ENCODE data around the gene RSAD2. TPM values are rescaled to one million over a fixed set of nuclear protein-coding genes. Genes with fewer than 3 reads are reported as not detected.
"Not testable (repeated sequence)": the region's sequence is repeated elsewhere in the genome, so short reads cannot be mapped to it uniquely, and the experiment has no call there.

RSAD2 gene
- total RNA-seq, 2 experiments from 2014 or later: 9.1 to 9.9 TPM

DNA sequence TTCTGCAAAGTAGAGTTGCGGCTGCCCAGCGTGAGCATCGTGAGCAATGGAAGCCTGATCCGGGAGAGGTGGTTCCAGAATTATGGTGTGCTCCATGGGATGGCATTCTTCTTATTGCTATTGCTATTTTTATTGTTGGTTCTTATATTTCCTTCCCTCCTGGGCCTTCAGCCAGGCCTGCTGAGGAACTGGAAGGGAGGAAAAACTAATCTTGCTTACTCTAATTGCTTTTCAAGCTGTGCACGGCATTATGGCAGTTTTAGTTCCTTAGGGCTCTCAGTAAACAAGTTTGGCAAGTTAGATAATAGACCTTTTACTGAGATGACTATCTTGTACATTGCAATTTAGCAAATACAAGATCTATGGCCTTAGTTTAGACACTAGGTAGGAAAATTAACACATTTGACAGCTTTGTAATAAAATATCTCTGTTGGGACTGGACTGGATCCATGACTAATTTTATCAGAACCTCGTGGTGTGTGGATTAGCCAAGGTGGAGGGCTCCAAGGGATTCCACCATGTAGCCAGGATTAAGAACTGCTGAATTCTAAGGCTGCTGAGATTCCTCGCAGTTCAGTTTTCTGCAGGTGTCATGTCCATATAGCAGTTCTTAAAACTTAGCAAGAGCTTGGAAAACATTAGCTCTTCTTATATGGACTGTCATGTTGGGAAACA lies 6.0 kb downstream of the RSAD2 start:
- H3K9me3 Mint-ChIP-seq: no peaks in the 10 kb centered on the region
- peaks cover 28% of the 10 kb centered on the region for H3K4me1 Mint-ChIP-seq (ENCODE audit: low read depth)
- H3K27me3 Mint-ChIP-seq (ENCODE audit: low read depth): no peaks in the 10 kb centered on the region
- intact Hi-C loops (cut with micrococcal nuclease): no loop called here
- peaks cover 5% of the 10 kb centered on the region for H3K36me3 Mint-ChIP-seq (ENCODE audit: low read depth)
- H3K4me3 Mint-ChIP-seq: no peak overlapping the region
- CTCF ChIA-PET: interaction anchor here (1.0 kb wide), 1 partner anchor 13 kb away, joined by 4 read pairs; no protein-coding TSS in a partner anchor
- no peak for DNase-seq
- no peak overlapping the region for H3K27ac Mint-ChIP-seq

DNA sequence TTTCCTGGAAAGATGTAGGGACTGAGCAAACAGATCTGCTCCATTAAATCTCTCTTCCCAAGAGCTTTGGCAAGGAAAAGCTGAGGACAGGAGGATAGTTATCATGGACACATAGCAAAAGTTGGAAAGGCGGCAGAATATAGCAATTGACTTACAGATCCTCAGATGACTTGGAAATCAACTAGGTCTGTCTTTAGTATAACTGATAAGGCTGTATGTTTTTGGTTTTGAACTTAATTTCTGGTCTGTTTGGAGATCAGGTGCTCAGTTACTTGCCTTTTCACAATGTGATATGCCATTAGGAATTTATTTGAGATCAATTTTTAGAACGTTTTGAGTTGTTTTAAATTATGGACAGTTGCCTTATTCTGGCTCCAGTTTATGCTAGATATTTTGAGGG lies 8.0 kb downstream of the RSAD2 start:
- no peak overlapping the region for H3K4me3 Mint-ChIP-seq
- no peak for DNase-seq
- no peaks in the 10 kb centered on the region for H3K9me3 Mint-ChIP-seq
- H3K4me1 Mint-ChIP-seq (ENCODE audit: low read depth): peaks cover 12% of the 10 kb centered on the region
- intact Hi-C loops (cut with micrococcal nuclease): no loop called here
- CTCF ChIA-PET: interaction anchor here (0.7 to 1.3 kb wide), 4 partner anchors 10 to 171 kb away, joined by 3 to 4 read pairs (median 3); no protein-coding TSS in a partner anchor
- no peak overlapping the region for H3K27ac Mint-ChIP-seq
- peaks cover 5% of the 10 kb centered on the region for H3K36me3 Mint-ChIP-seq (ENCODE audit: low read depth)
- no peaks in the 10 kb centered on the region for H3K27me3 Mint-ChIP-seq (ENCODE audit: low read depth)

- intact Hi-C loops (cut with micrococcal nuclease): no loop called here
- H3K4me1 Mint-ChIP-seq (ENCODE audit: low read depth): peaks cover 9% of the 10 kb centered on the region
- CTCF ChIA-PET: interaction anchor here (0.6 to 1.3 kb wide), 5 partner anchors 10 to 158 kb away, joined by 3 to 6 read pairs (median 4); no protein-coding TSS in a partner anchor
- H3K4me3 Mint-ChIP-seq: no peak overlapping the region
- no peak overlapping the region for H3K27ac Mint-ChIP-seq
- peaks cover 5% of the 10 kb centered on the region for H3K36me3 Mint-ChIP-seq (ENCODE audit: low read depth)
- H3K9me3 Mint-ChIP-seq: no peaks in the 10 kb centered on the region
- DNase-seq: no peak
- H3K27me3 Mint-ChIP-seq (ENCODE audit: low read depth): no peaks in the 10 kb centered on the region
Measured at GRCh38 chr2:6885968-6886367, 8.4 kb downstream of the RSAD2 start.

- intact Hi-C loops (cut with micrococcal nuclease): no loop called here
- Mint-ChIP-seq H3K4me3 (no peak overlapping the region), H3K4me1 (ENCODE audit: low read depth) (no peaks in the 10 kb centered on the region), H3K27ac (no peak overlapping the region), H3K9me3 (no peaks in the 10 kb centered on the region), H3K27me3 (ENCODE audit: low read depth) (no peaks in the 10 kb centered on the region), H3K36me3 (ENCODE audit: low read depth) (peaks cover 3% of the 10 kb centered on the region)
- CTCF ChIA-PET: interaction anchor here (0.7 to 2.1 kb wide), 6 partner anchors 9 to 210 kb away, joined by 3 to 16 read pairs (median 3); partner anchors contain the start of gene CMPK2
- DNase-seq: no peak
Measured at GRCh38 chr2:6887751-6888192, 10.2 kb downstream of the RSAD2 start.

DNA sequence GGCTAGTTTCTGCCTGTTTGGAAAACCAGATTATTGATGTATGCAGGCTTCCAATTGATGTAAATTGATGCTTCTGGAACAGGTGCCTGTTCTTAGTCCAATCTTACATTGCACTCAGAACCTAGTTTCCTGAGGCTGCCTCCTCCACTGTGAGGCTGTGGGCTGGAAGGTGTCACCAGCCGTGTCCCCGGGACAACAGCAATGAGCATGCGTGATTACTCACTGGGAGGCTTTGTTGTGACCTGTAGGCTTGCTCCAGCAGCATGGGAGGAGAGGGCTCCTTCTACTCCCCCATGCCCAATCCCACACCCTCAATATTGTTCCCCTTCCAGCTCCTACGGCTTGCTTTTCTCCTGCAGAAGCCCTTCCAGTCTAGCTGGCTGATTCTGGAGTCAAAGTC lies 11.1 kb downstream of the RSAD2 start:
- no peak for DNase-seq
- Mint-ChIP-seq H3K27ac (no peak overlapping the region), H3K36me3 (ENCODE audit: low read depth) (peaks cover 3% of the 10 kb centered on the region), H3K4me3 (no peak overlapping the region), H3K9me3 (no peaks in the 10 kb centered on the region), H3K27me3 (ENCODE audit: low read depth) (no peaks in the 10 kb centered on the region), H3K4me1 (ENCODE audit: low read depth) (no peaks in the 10 kb centered on the region)
- CTCF ChIA-PET: interaction anchor here (2.1 kb wide), 1 partner anchor 8 kb away, joined by 16 read pairs; no protein-coding TSS in a partner anchor
- intact Hi-C loops (cut with micrococcal nuclease): no loop called here

DNA sequence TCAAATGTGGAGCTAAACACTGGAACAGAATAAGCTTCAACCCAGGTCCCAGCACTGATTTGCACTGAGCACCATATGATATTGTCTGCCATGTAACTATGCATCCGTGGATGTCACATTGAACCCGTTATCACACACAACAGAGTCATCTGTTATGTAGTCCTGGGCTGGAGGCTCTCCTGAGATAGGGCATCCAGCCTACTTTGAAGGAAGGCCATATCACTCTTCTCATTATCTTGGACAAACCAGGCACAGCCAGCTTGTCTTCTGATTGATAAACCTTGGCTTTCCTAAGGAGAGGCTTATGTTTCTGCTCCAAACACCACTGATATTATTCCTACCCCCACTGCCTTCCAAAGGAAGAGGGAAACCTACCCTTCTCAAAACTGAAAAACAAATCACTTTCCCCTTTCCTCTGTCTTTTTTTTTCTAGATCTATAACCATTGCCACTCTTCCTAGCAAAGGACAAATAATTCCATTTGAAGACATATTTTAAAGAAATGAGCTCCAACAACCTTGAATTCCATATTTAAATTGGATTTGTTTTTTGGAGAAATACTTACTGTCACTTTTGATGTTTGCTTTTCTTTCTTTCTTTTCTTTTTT lies 16.4 kb downstream of the RSAD2 start:
- no peak overlapping the region for H3K27ac Mint-ChIP-seq

DNA sequence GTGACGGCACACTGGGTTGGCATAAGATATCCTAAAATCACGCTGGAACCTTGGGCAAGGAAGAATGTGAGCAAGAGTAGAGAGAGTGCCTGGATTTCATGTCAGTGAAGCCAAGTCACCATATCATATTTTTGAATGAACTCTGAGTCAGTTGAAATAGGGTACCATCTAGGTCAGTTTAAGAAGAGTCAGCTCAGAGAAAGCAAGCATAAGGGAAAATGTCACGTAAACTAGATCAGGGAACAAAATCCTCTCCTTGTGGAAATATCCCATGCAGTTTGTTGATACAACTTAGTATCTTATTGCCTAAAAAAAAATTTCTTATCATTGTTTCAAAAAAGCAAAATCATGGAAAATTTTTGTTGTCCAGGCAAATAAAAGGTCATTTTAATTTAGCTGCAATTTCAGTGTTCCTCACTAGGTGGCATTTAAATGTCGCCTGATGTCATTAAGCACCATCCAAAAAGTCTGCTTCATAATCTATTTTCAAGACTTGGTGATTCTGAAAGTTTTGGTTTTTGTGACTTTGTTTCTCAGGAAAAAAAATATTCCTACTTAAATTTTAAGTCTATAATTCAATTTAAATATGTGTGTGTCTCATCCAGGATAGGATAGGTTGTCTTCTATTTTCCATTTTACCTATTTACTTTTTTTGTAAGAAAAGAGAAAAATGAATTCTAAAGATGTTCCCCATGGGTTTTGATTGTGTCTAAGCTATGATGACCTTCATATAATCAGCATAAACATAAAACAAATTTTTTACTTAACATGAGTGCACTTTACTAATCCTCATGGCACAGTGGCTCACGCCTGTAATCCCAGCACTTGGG lies 19.6 kb downstream of the RSAD2 start:
- Mint-ChIP-seq H3K27me3 (ENCODE audit: low read depth) (no peaks in the 10 kb centered on the region), H3K4me1 (ENCODE audit: low read depth) (peaks cover 13% of the 10 kb centered on the region), H3K36me3 (ENCODE audit: low read depth) (peaks cover 15% of the 10 kb centered on the region), H3K4me3 (no peak overlapping the region), H3K27ac (peak overlapping the region; percentile 21), H3K9me3 (peaks cover 22% of the 10 kb centered on the region)
- intact Hi-C loops (cut with micrococcal nuclease): loop anchor here (1.0 to 5.0 kb wide), 6 partner anchors 16 to 187 kb away; no protein-coding TSS in a partner anchor
- CTCF ChIA-PET: interaction anchor here (0.6 to 6.1 kb wide), 35 partner anchors 9 to 173 kb away, joined by 3 to 101 read pairs (median 5); partner anchors contain the start of genes CMPK2, RNF144A and RSAD2
- DNase-seq: no peak

More for the DNA sequence above, 16.4 kb downstream of the RSAD2 start:
- H3K4me3 Mint-ChIP-seq: no peak overlapping the region
- intact Hi-C loops (cut with micrococcal nuclease): no loop called here
- DNase-seq: no peak
- H3K27me3 Mint-ChIP-seq (ENCODE audit: low read depth): no peaks in the 10 kb centered on the region
- CTCF ChIA-PET: interaction anchor here (0.6 to 6.1 kb wide), 13 partner anchors 10 to 249 kb away, joined by 3 to 101 read pairs (median 4); partner anchors contain the start of genes RNF144A and RSAD2
- H3K4me1 Mint-ChIP-seq (ENCODE audit: low read depth): peaks cover 13% of the 10 kb centered on the region
- H3K9me3 Mint-ChIP-seq: no peaks in the 10 kb centered on the region
- no peaks in the 10 kb centered on the region for H3K36me3 Mint-ChIP-seq (ENCODE audit: low read depth)

- Mint-ChIP-seq H3K4me1 (ENCODE audit: low read depth) (peaks cover 26% of the 10 kb centered on the region), H3K36me3 (ENCODE audit: low read depth) (peaks cover 50% of the 10 kb centered on the region), H3K9me3 (peaks cover 40% of the 10 kb centered on the region)
- CTCF ChIA-PET: interaction anchor here (0.6 to 7.1 kb wide), 2 partner anchors 13 to 96 kb away, joined by 4 to 51 read pairs; partner anchors contain the start of gene RNF144A
- DNase-seq; H3K27me3 Mint-ChIP-seq (ENCODE audit: low read depth); H3K4me3 Mint-ChIP-seq; H3K27ac Mint-ChIP-seq: not testable (repeated sequence)
- intact Hi-C loops (cut with micrococcal nuclease): loop anchor here (10.0 kb wide), 1 partner anchor 532 kb away; no protein-coding TSS in a partner anchor
Measured at GRCh38 chr2:6902581-6902980, 25.0 kb downstream of the RSAD2 start.

DNA sequence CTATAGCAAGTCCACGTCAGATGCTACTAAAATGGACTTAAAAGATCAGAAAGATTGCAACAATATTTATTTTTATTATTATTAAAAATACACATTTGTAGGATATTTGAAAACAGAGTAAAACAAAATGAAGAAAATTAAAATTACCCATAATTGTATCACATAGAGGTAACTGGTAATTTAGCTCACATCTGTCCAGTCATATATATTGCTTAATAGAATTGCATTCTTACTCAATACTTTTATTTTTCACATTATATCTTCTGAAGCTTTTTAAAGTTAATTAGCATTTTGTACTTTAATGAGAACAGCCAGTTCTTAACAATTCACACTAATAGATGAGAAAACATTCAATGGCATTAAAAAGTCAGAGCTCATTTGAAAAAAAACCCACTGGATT lies 28.1 kb downstream of the RSAD2 start:
- H3K36me3 Mint-ChIP-seq (ENCODE audit: low read depth): peaks cover 68% of the 10 kb centered on the region
- H3K9me3 Mint-ChIP-seq: peaks cover 33% of the 10 kb centered on the region

GRCh38 chr2:6906165-6906741 lies 28.7 kb downstream of the RSAD2 start:
- intact Hi-C loops (cut with micrococcal nuclease): loop anchor here (1.0 to 10.0 kb wide), 5 partner anchors 9 to 529 kb away; partner anchors contain the start of gene RSAD2
- Mint-ChIP-seq H3K27ac (peak overlapping the region; percentile 94), H3K9me3 (peaks cover 29% of the 10 kb centered on the region), H3K27me3 (ENCODE audit: low read depth) (no peaks in the 10 kb centered on the region), H3K36me3 (ENCODE audit: low read depth) (peaks cover 71% of the 10 kb centered on the region), H3K4me1 (ENCODE audit: low read depth) (peaks cover 60% of the 10 kb centered on the region), H3K4me3 (peak overlapping the region; percentile 54)
- CTCF ChIA-PET: interaction anchor here (0.6 to 7.1 kb wide), 12 partner anchors 9 to 138 kb away, joined by 3 to 51 read pairs (median 7); partner anchors contain the start of genes CMPK2, RNF144A and RSAD2
- DNase-seq: peak; percentile 53

More for the DNA sequence above, 28.1 kb downstream of the RSAD2 start:
- H3K4me3 Mint-ChIP-seq: no peak overlapping the region
- peak overlapping the region; percentile 94 for H3K27ac Mint-ChIP-seq
- intact Hi-C loops (cut with micrococcal nuclease): loop anchor here (1.0 to 10.0 kb wide), 5 partner anchors 10 to 529 kb away; partner anchors contain the start of gene RSAD2
- DNase-seq: no peak
- CTCF ChIA-PET: interaction anchor here (0.6 to 7.1 kb wide), 13 partner anchors 9 to 139 kb away, joined by 3 to 51 read pairs (median 6); partner anchors contain the start of genes CMPK2, RNF144A and RSAD2
- no peaks in the 10 kb centered on the region for H3K27me3 Mint-ChIP-seq (ENCODE audit: low read depth)
- peaks cover 54% of the 10 kb centered on the region for H3K4me1 Mint-ChIP-seq (ENCODE audit: low read depth)

- no peaks in the 10 kb centered on the region for H3K27me3 Mint-ChIP-seq (ENCODE audit: low read depth)
- peaks cover 64% of the 10 kb centered on the region for H3K36me3 Mint-ChIP-seq (ENCODE audit: low read depth)
- peaks cover 78% of the 10 kb centered on the region for H3K4me1 Mint-ChIP-seq (ENCODE audit: low read depth)
- CTCF ChIA-PET: interaction anchor here (0.6 to 7.1 kb wide), 6 partner anchors 7 to 136 kb away, joined by 5 to 51 read pairs (median 11); partner anchors contain the start of genes CMPK2 and RNF144A
- intact Hi-C loops (cut with micrococcal nuclease): loop anchor here (5.0 to 10.0 kb wide), 2 partner anchors 284 to 527 kb away; no protein-coding TSS in a partner anchor
- peak overlapping the region; percentile 100 for H3K27ac Mint-ChIP-seq
- H3K4me3 Mint-ChIP-seq: no peak overlapping the region
- no peak for DNase-seq
- peaks cover 11% of the 10 kb centered on the region for H3K9me3 Mint-ChIP-seq
Measured at GRCh38 chr2:6908291-6908690, 30.7 kb downstream of the RSAD2 start.
